Right lobe of liver (tissue), 4 donors: ENCODE results near the gene SNRNP200.

ENCODE experiments used
- CTCF ChIP-seq, 4 donors: fragments of 200-600 bp in 3 of 4; fragments of 450-650 bp in 1 of 4; IDR thresholded peaks; one replicate each; pipeline versions ENCODE4 v1.5.1 to v1.8.0; 2016 to 2022; ENCODE audit warnings: antibody characterized with exemption in 4 of 4, mild to moderate bottlenecking in 2 of 4
- POLR2A ChIP-seq: fragments of 450-650 bp; IDR thresholded peaks from one replicate; pipeline ENCODE4 v1.6.1; 2017; ENCODE audit warnings: antibody characterized with exemption, mild to moderate bottlenecking
- donor health status: DM: no; HTN: no; CAD: no.
- donor health status: DM: no; HTN: no; CAD: no.
- donor health status: DM: no; HTN: yes; CAD: no.

- TF ChIP-seq CTCF (IDR thresholded peaks at IDR 0.05) (no peak), POLR2A (no peak)
Observed at GRCh38 chr2:96247009-96247408, 58.3 kb downstream of the SNRNP200 start.
